Fibroblast of skin of abdomen (primary cell): Measurements from ENCODE around the gene CDK5RAP2.
"Not testable (repeated sequence)": the region's sequence is repeated elsewhere in the genome, so short reads cannot be mapped to it uniquely, and the experiment has no call there.

Source experiments
- DNase-seq: peaks from one replicate; pipeline ENCODE4 v3.0.0-alpha.2; 2013

CDK5RAP2 gene

DNA sequence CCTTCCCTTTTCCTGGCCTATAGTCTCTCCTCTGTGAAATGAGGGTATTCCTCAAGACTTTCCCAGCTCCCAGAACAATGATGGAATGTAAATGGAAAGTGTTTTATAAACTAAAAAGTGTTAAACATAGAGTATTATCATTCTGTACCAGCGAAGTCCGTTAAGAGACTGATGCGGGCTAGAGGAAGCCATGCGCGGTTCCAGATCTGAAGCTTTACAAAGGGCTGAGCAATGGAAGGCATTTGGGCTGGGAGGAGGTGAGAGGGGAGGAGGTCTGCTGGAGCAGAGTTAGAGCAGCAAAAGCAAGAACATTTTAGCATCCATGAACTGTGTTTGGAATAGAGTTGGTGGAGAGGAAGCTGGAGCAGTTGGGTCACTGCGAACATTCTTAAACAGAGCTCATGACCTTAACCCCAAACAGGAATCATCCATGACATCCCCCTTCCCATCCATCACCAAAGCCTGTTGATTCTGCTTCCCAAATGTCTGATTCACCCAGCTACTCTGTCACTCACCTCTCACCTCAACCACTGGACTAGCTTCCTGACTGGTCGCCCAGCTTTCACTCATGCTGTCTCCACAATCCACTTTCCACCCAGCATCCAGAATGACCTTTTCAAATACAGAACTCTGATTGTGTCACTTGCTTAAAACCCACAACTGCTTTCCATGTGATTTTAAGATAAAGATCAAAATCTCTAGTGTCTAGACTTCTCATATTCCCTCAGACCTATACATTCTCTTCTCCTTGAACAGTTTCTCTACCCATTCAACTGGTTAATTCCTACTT lies 37.1 kb downstream of the CDK5RAP2 start:
- DNase-seq = no peak

DNA sequence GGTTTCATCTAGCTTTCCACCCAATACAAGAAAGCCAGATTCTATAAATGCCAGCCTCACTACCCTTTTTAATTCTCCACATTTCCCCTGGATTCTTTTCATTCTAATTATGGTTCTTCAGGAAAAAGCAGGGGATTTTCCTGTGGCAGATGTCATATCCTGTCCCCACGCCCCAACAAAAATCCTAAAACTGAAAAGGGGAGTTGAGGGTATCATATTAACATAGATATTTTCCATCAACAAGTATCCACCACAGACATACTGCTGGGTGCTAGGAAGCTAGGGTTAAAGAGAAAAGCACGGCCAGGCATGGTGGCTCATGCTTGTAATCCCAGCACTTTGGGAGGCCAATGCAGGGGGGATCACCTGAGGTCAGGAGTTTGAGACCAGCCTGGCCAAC lies 38.0 kb downstream of the CDK5RAP2 start:
- DNase-seq = no peak

DNA sequence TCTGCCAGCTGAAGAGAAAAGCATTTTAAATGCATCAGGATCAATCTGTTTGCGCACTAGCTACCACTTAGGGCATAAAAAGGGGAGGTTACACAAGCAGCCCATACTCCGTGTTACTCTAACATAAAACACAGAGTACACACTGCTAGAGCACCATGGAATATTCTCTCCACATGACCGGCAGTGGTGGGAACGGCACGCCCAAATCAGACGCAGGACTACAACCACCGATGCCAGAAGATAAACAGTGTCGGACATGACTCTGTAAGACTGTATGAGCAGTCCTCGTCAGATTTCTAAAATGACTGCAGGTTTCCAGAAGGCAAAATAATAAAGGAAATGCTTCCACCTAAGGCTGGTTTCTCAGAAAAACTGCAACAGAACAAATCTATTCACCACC lies 40.0 kb downstream of the CDK5RAP2 start:
- no peak for DNase-seq

DNA sequence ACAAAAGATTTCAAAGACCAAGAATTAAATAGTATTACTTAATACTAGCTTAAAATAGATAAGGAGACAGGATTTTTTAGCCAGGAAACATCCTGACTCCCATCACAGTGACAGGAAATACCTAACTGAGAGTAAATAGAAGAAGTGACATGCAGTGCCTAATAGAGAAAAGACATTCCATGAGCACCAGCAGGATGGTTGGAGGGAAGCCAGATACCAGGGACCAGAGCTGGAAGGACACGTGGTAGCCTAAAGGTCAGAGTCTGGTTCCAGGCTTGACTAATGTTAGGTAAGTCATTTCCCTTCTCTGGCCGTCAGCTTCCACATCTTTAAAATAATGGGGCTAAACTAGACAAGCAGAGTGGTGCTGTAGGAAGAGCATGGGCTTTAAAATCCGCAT lies 41.6 kb downstream of the CDK5RAP2 start:
- DNase-seq = no peak

DNA sequence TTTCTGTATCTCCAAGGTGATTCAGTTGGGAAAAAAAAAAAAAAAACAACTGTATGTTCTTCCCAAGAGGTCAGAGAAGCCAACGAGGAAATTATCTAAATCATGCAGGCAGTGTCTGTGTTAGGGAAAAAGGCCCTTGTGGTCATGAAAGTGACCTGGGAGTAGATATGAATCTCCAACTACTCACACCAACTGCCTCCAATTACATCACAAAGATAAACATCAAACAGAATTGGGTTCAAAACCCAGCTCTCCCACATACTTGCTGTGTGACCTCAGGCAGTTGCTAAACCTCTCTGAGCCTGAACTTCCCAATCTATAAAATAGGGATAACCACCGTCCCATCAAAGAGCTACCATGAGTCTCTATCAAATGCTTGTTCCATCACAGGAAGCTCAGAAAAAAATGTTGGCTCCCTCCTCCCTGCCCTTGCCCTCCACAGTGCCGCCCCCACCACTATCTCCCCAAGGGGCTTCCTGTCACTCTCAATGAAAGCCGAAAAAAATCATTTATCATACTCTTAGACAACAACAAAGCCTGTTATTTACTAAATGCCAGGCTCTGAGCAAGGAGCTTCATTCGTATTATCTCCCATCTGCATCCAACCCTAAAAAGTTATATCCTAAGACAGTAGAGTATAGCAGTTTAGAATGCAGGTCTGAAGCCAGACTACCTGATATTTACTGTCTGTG lies 42.9 kb downstream of the CDK5RAP2 start:
- DNase-seq = no peak

DNA sequence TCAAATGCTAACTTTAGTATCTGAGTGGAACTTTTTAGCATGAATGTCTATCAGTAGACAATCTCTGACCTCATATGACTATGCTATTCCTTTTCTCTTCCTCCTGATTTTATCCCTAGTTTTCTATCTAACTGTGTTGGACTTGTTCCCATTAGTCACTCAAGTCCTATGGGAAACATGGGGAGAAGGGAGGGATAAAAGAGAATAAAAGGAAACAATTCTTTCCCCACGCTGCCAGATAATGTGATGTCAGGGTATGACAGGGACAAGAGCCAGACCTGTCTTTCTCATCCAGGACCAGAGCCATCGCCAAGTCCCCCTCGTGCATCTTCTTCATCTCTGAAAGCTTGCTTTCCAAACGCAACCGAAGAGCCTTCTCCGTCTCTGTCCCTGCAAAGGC lies 43.9 kb downstream of the CDK5RAP2 start:
- no peak for DNase-seq

DNA sequence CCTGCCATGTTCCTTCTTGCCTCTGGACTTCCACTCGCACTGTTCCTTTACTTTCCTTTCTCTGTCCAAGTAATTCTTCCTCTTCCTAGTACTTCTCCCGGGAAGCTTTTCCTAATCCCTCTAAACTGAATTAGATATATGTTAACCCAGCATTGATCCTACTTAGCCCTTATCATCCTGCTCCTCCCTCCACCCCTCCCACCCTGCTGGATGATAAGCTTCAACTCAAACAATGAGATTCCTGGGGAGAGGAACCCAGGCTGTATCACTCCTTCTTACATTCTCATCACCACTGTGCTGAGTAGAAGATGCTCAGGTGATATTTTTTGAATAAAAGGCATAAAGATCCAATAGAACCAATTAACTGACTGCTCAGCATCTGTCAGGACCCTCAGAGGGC lies 45.7 kb downstream of the CDK5RAP2 start:
- DNase-seq = no peak

DNA sequence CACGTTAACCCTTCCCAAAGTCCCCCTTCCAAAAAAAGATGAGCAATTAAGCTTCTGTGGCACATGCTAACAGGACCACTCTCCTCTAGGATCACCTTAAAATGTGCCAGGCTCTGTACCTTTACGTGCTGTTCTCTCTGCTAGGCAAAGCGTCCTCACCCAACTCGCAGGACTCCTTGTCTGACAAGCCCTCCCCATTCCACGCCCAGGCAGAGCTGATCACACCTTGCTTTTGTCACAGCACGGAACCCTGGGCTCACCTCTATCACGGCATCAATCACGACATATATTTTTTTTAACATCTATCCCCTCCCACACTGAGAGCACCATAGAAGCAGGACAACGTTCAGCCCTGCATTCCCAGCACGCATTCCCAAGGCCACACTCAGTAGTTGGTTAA lies 47.1 kb downstream of the CDK5RAP2 start:
- no peak for DNase-seq

DNA sequence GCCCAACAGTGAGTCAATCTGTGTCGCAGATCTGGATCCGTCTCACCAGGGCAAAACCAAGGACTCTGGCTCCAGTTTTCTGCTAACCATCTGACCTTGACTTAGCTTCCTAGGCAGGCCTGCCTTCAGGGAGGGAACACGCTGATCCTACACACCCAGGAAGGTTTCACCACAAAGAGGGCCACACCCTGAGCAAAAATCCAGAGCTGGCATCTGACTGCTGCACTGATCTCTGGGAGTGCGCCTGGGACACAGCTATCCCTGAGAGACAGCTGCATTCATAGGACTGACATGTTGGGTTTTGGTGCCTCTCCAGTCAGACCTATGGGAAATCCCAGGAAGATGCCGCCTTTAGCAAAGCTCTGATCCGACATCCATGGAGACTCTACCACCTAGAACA lies 47.5 kb downstream of the CDK5RAP2 start:
- DNase-seq = peak; percentile 8

DNA sequence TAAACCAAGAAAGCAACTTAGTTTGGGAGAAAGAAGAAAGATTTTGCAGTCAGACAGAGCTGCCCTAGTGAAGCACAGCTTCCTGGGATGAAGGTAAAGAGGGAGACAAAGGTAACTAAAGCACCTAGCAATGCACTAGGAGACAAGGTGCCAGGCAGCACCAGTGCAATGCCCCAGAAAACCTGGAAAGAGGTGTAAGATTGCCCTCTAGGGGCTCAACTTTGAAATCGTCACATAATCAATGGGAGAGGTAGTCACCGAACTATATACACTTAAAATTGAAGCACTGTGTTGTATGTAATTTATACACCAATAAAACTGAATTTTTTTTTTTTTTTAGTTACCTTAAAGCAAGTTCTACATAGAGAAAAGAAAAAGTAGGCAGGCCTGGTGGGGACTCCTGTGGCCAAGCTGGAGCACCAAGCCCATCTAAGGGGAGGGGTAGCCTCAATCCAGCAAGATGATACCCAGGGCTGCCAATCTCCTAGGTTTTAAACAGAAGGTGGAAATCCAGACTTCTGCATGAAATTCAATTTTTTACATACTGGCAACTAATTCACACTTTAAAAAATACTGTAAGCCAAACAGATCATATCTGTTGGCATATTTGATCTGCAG lies 48.2 kb downstream of the CDK5RAP2 start:
- peak; percentile 16 for DNase-seq

DNA sequence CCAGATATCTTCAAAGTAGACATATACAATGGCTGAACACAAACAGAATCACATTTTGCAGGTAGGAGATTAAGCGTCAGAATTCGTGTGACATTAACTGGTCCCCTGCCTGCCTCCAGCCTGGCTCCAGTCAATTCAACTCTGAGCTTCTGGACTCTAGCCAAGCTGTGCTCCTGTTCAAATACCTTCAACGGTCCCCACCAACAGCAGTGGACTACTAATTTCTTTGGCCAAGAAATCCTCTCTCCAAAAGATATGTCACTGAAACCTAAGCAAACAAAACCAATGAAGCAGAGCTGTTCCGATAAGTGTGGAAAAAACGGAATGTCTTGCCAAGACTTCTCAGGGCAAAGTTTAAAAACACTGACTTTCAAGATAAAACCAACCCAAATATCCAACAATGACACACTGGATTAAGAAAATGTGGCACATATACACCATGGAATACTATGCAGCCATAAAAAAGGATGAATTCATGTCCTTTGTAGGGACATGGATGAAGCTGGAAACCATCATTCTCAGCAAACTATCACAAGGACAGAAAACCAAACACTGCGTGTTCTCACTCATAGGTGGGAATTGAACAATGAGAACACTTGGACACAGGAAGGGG lies 49.6 kb downstream of the CDK5RAP2 start:
- not testable (repeated sequence) for DNase-seq

DNA sequence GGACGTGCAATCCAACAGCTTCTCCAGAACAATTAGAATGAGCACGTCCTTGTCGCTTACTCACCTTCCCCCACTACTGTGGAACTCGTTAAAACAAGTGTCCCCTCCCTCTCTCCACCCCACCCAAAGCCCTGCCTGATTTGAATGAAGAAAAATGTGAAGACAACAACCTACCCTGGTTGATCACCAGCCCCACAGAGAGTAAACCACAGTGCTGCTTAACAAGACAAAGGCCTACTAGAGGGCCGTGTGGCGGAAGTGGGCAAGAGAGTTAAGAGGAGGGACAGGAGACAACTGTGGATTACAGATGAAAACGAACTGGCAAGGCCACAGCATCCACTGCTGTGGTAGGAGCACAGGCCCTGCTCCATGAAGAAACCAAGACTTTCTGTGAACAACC lies 51.1 kb downstream of the CDK5RAP2 start:
- DNase-seq = no peak

DNA sequence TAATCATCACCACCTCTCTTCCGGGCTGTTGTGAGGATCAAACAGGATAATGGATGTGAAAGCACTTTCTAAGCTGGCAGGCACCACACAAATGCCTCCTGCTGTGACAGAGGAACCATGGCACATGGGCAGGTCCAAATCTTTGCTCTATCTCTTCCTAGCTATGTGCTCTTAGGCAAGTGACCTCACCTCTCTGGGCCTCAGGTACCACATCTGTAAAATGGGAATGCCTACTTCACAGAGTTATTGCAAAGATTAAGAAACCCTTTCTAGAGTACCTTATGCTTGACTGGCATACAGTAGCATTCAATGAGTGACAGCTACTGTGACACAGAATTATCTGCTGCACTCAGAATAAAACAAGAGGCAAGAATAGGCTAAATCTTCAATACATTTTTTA lies 51.6 kb downstream of the CDK5RAP2 start:
- DNase-seq = no peak

DNA sequence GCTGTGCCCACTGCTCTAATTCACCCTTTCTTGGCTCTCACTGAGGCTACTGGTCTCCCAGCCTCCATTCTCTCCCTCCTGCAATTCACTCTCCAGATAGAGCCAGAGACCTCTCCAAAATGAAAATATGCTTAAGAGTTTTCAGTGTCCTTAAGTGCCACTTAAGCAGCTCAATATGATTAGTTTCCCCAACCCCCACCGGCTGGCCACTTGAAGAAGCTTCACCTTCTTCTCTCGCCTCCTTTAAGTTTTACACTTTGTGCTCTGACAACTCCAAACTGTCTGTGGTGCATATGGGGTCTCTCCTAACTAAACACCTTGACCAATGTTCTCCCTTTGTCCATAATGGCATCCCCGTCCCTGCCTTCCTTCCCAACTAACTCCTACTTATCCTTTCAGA lies 53.4 kb downstream of the CDK5RAP2 start:
- no peak for DNase-seq

DNA sequence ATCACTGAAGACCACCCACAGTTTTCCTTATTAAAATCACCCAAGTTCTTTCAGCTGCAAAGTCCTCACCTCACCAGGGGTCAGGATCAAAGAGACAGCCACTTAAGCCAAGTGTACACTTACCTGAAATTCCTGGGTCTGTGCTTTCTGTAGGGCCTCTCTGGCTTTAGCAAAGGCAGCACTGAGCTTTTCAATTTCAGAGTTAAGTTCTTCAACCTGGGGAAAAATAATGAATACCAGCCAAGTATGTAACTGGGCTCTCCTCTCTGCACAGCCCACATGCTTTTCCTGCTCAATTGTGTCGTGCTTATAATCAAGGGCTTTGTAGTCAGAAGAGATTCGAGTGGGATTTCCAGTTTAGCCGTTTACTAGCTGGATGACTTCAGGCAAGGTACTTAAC lies 55.1 kb downstream of the CDK5RAP2 start:
- DNase-seq = no peak

DNA sequence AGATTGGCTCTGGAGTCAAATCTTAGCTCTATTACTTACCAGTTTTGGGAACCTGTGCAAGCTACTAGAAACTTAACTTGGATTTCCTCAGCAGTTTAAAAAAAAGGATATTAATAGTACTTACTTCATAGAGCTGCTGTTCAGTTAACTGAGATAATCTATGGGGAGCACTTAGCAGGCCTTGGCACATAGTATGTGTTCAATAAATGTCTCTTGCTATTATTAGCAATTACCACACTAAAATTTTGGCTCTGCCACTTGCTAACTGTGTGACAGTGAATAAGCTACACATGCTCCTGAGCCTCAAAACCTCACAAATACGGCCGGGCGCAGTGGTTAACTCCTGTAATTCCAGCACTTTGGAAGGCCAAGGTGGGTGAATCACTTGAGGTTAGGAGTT lies 55.9 kb downstream of the CDK5RAP2 start:
- no peak for DNase-seq

DNA sequence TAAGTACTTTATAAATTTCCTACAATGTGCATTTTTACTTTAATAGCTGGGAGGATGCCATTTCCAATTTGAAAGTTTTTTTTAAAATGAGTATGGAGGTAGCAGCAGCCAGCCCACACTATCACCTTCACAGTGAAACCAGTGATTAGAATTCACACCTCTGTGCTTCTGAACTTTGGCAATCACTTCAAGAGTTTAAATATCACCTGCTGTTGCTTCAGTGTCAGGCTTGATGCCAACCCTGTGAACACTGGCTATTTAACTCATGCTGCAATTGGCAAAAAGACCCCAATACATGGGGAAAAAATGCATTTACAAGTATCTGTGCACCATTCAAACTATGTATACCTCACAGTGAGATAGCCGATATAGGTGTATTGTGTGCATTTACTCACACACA lies 57.4 kb downstream of the CDK5RAP2 start:
- DNase-seq = no peak

DNA sequence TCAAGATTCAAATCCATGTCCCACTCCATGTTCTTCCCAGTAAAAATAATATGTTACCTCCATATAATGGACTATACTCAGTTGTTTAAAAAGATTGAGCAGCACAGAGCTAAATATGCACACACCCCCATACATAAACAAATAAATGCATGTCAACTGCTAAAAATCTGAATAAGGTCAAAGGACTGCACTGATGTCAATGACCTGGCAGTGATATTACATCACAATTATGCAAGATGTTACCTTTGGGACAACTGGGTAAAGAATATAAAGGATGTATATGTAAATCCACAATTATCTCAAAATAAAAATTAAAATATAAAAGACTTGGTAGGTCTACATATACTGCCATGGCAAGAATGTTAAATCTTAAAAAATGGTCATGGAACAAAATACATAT lies 57.9 kb downstream of the CDK5RAP2 start:
- no peak for DNase-seq

DNA sequence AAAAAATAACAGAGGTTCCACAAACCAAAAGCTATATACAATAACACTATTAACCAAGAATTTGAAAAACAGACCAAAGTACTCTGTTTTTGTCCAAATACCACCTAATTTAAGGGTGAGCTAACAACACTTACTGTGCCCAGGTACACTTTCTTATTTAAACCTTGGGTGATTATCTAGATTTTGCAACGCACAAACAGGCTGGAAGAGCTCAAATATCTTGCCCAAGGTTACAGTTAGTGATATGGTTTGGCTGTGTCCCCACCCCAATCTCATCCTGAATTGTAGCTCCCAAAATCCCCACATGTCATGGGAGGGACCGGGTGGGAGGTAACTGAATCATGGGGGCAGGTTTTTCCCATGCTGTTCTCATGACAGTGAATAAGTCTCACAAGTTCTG lies 58.9 kb downstream of the CDK5RAP2 start:
- no peak for DNase-seq

DNA sequence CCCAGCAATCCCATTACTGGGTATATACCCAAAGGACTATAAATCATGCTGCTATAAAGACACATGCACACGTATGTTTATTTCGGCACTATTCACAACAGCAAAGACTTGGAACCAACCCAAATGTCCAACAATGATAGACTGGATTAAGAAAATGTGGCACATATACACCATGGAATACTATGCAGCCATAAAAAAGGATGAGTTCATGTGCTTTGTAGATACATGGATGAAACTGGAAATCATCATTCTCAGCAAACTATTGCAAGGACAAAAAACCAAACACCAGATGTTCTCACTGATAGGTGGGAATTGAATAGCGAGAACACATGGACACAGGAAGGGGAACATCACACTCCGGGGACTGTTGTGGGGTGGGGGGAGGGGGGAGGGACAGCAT lies 64.0 kb downstream of the CDK5RAP2 start:
- DNase-seq = not testable (repeated sequence)

DNA sequence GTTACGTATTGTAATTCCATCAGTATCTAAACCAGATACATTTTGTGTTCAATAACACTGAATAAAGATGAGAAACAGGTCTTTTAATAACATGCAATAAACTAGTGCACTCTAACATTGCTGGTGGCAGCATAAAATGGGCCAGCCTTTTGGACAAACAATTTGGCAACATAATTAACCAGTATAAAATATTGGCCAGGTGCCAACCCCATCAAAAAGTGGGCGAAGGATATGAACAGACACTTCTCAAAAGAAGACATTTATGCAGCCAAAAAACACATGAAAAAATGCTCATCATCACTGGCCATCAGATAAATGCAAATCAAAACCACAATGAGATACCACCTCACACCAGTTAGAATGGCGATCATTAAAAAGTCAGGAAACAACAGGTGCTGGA lies 64.5 kb downstream of the CDK5RAP2 start:
- DNase-seq = not testable (repeated sequence)

DNA sequence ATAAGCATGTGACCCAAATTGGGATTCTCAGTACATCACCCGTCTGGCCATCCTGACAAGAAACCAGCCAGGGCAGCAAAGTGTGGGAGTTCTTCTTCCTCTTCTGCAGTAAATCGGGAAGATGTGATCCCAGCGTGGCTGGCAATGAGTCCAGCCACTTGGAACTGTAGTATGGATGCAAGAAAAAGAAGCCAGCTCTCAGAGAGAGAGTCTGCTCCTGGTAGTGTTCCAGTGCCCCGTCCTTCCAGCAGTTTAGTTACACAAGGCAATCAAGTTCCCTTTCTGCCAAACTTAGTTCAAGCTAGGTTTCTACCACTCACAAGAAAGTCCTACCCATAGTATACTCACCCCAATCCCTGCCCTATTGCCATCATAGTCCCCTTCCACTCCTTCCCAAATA lies 65.6 kb downstream of the CDK5RAP2 start:
- DNase-seq = no peak

DNA sequence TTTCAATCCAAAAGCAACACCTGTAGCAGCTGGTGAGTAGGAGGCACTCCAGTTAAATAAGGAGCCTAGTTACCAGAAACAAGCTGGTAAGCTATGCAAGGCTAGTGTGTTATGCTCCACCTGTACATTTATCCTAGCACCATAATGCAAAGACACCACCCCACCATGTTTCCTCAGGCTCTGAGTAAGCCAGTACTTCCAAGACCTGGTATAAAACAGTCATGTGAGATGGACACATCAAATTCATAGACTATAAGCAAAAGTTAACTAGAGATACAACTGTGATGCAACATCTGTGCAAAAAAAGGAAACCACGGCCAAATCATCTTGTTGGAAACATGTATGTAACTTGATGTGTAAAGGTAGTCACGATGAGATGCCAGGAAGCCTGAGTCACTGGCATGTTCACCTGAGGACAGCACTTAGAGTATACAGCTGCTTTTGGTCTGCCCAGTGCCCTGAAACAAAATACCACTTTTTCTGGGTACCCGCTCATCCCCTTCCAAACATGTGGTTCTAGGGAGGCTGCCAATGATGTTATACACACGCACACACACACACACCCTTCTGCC lies 66.1 kb downstream of the CDK5RAP2 start:
- DNase-seq = no peak
